IMR-90 (cell line): Measurements from ENCODE around the gene ETFRF1. TPM values are rescaled to one million over a fixed set of nuclear protein-coding genes. Genes with fewer than 3 reads are reported as not detected.

ENCODE experiments used
- ATAC-seq: fragments of 200-7000 bp; cut with Tn5 transposase; 2 replicates; pipeline ENCODE4 v1.9.1; 2020; ENCODE audit warnings: low read depth, mild to moderate bottlenecking, moderate library complexity
- BruUV-seq: library from RNA; stranded (reverse); fragments of 400-500 nt; replicated peaks from 2 replicates; lab custom pipeline; 2021; lab: Mats Ljungman, UMichigan
- CTCF ChIA-PET: fragments of 300-600 bp; formaldehyde crosslinking; extraction: SDS; loops from one replicate; lab custom pipeline; 2021; ENCODE audit warnings: antibody characterized with exemption; lab: Yijun Ruan, JAX
- POLR2A ChIA-PET: fragments of 300-600 bp; sonication (Branson Sonifier 250); formaldehyde crosslinking; loops from one replicate; lab custom pipeline; 2022; ENCODE audit warnings: antibody characterized with exemption; ENCODE audit not compliant: unreplicated experiment; lab: Charles Lee
- DNase-seq: peaks from one replicate; pipeline ENCODE4 v3.0.0; 2013
- H2AFZ ChIP-seq: replicated peaks from 2 replicates; pipeline ENCODE3; 2013; ENCODE audit warnings: low read length, mild to moderate bottlenecking; ENCODE audit not compliant: poor library complexity
- H2AK5ac ChIP-seq: 2 replicates; pipeline ENCODE4 v1.6.1; 2013; ENCODE audit warnings: low read depth, low read length, inconsistent platforms
- H2AK9ac ChIP-seq: replicated peaks from 2 replicates; pipeline ENCODE3; 2013; ENCODE audit warnings: mild to moderate bottlenecking, low read depth, low read length, moderate library complexity; ENCODE audit not compliant: poor library complexity
- H2BK120ac ChIP-seq: 2 replicates; pipeline ENCODE4 v1.6.1; 2013; ENCODE audit warnings: low read depth, low read length, inconsistent platforms
- H2BK15ac ChIP-seq: 3 replicates; pipeline ENCODE4 v1.6.1; 2013; ENCODE audit warnings: low read depth, low read length, inconsistent platforms
- H2BK20ac ChIP-seq: 2 replicates; pipeline ENCODE4 v1.6.1; 2013; ENCODE audit warnings: low read depth, mild to moderate bottlenecking, inconsistent platforms, low read length, moderate library complexity
- H2BK5ac ChIP-seq: 2 replicates; pipeline ENCODE4 v1.6.1; 2013; ENCODE audit warnings: mild to moderate bottlenecking, low read depth, low read length, inconsistent platforms; ENCODE audit not compliant: poor library complexity, severe bottlenecking
- H3K14ac ChIP-seq: replicated peaks from 2 replicates; pipeline ENCODE4 v1.6.1; 2013; ENCODE audit warnings: low read depth, low read length, inconsistent platforms
- H3K18ac ChIP-seq: 2 replicates; pipeline ENCODE4 v1.6.1; 2013; ENCODE audit warnings: low read depth, low read length, control low read depth
- H3K23ac ChIP-seq: 2 replicates; pipeline ENCODE4 v1.6.1; 2013; ENCODE audit warnings: low read depth, low read length, inconsistent platforms
- H3K27ac ChIP-seq: 2 replicates; pipeline ENCODE4 v1.5.1; 2013; ENCODE audit warnings: mild to moderate bottlenecking, control low read depth, low read length; ENCODE audit not compliant: insufficient read depth
- H3K27me3 ChIP-seq: 2 replicates; pipeline ENCODE4 v1.6.1; 2013; ENCODE audit warnings: low read length; ENCODE audit not compliant: control insufficient read depth, insufficient read depth
- H3K36me3 ChIP-seq: 2 replicates; pipeline ENCODE4 v1.6.1; 2013; ENCODE audit warnings: low read length, mixed read lengths; ENCODE audit not compliant: control insufficient read depth, insufficient read depth
- H3K4ac ChIP-seq: 2 replicates; pipeline ENCODE4 v1.6.1; 2013; ENCODE audit warnings: low read depth, low read length, inconsistent platforms
- H3K4me1 ChIP-seq: 2 replicates; pipeline ENCODE4 v1.6.1; 2013; ENCODE audit warnings: low read length, mixed read lengths; ENCODE audit not compliant: control insufficient read depth, insufficient read depth
- H3K4me2 ChIP-seq: 2 replicates; pipeline ENCODE4 v1.6.1; 2013; ENCODE audit warnings: low read depth, mild to moderate bottlenecking, control low read depth, low read length, moderate library complexity
- H3K4me3 ChIP-seq: 2 replicates; pipeline ENCODE4 v1.5.1; 2013; ENCODE audit warnings: low read depth, mild to moderate bottlenecking, control low read depth, low read length, moderate library complexity; ENCODE audit not compliant: insufficient read depth
- H3K56ac ChIP-seq: 2 replicates; pipeline ENCODE4 v1.6.1; 2013; ENCODE audit warnings: low read length, inconsistent platforms; ENCODE audit not compliant: insufficient read depth; ENCODE audit errors: extremely low read depth
- H3K79me1 ChIP-seq, 2 experiments: 2 replicates each; pipeline ENCODE4 v1.6.1; 2013; ENCODE audit warnings: low read length in 2 of 2, inconsistent platforms in 1 of 2, low read depth in 1 of 2
- H3K9ac ChIP-seq: 2 replicates; pipeline ENCODE4 v1.6.1; 2013; ENCODE audit warnings: low read depth, low read length, control low read depth
- H3K9me1 ChIP-seq: 2 replicates; pipeline ENCODE4 v1.6.1; 2013; ENCODE audit warnings: low read length, inconsistent platforms; ENCODE audit not compliant: insufficient read depth
- H3K9me3 ChIP-seq: 2 replicates; pipeline ENCODE4 v1.6.1; 2013; ENCODE audit warnings: low read length; ENCODE audit not compliant: control insufficient read depth, insufficient read depth
- H4K20me1 ChIP-seq: 2 replicates; pipeline ENCODE4 v1.6.1; 2013; ENCODE audit warnings: low read length, inconsistent platforms; ENCODE audit not compliant: insufficient read depth
- H4K5ac ChIP-seq: 2 replicates; pipeline ENCODE4 v1.6.1; 2013; ENCODE audit warnings: mild to moderate bottlenecking, low read depth, low read length, control low read depth
- H4K8ac ChIP-seq, 2 experiments: 2 replicates each; pipeline ENCODE4 v1.6.1; 2013; ENCODE audit warnings: low read depth in 2 of 2, low read length in 2 of 2, control low read depth in 1 of 2, inconsistent platforms in 1 of 2
- H4K91ac ChIP-seq: 2 replicates; pipeline ENCODE4 v1.6.1; 2013; ENCODE audit warnings: low read depth, low read length, inconsistent platforms; ENCODE audit not compliant: insufficient read depth
- BHLHE40 ChIP-seq: fragments of 150-350 bp; IDR thresholded peaks from 2 replicates; pipeline ENCODE4 v1.6.1; 2016; ENCODE audit warnings: mild to moderate bottlenecking, low read depth, low read length
- CEBPB ChIP-seq: IDR thresholded peaks from 2 replicates; pipeline ENCODE4 v1.6.1; 2012; ENCODE audit warnings: low read depth, low read length, improper control_type of control experiment
- FOS ChIP-seq: fragments of 150-350 bp; IDR thresholded peaks from 2 replicates; pipeline ENCODE4 v1.6.1; 2016; ENCODE audit warnings: low read depth, low read length
- MAFK ChIP-seq: IDR thresholded peaks from 2 replicates; pipeline ENCODE4 v1.6.1; 2012; ENCODE audit warnings: low read depth, low read length, improper control_type of control experiment
- MAZ ChIP-seq: IDR thresholded peaks from 2 replicates; pipeline ENCODE4 v1.6.1; 2012; ENCODE audit warnings: low read depth, mild to moderate bottlenecking, low read length, improper control_type of control experiment, moderate library complexity, borderline replicate concordance
- NFE2L2 ChIP-seq: fragments of 150-350 bp; IDR thresholded peaks from 2 replicates; pipeline ENCODE4 v1.6.1; 2016; ENCODE audit warnings: low read depth, mild to moderate bottlenecking, low read length
- POLR2A ChIP-seq: IDR thresholded peaks from 2 replicates; pipeline ENCODE4 v1.6.1; 2012; ENCODE audit warnings: mild to moderate bottlenecking, low read depth, low read length
- RAD21 ChIP-seq: IDR thresholded peaks from 2 replicates; pipeline ENCODE4 v1.6.1; 2012; ENCODE audit warnings: low read length, improper control_type of control experiment
- RCOR1 ChIP-seq: IDR thresholded peaks from 2 replicates; pipeline ENCODE4 v1.6.1; 2012; ENCODE audit warnings: mild to moderate bottlenecking, low read length, improper control_type of control experiment; ENCODE audit not compliant: insufficient replicate concordance
- SMC3 ChIP-seq: fragments of 150-350 bp; IDR thresholded peaks from 2 replicates; pipeline ENCODE4 v1.6.1; 2016; ENCODE audit warnings: low read depth, mild to moderate bottlenecking, antibody characterized with exemption, low read length, moderate library complexity
- WGBS, 2 experiments: methylation state at CpG; one replicate each; pipeline versions ENCODE4 v1.1.5 to v1.1.7; 2013; ENCODE audit warnings: missing lambda C conversion rate in 2 of 2; ENCODE audit not compliant: insufficient read length in 1 of 2; ENCODE audit errors: extremely low coverage in 2 of 2; 5-methylcytosine and 5-hydroxymethylcytosine counted together
- dilution Hi-C: fragments of 300-500 bp; cut with HindIII; formaldehyde crosslinking; loops from one replicate; pipeline ENCODE4 v1.14.3; 2018; ENCODE audit warnings: low sequenced_read_pairs; ENCODE audit not compliant: unreplicated experiment
- in situ Hi-C: fragments of 300-500 bp; cut with MboI; formaldehyde crosslinking; loops from 3 replicates; pipeline ENCODE4 v1.14.3; 2019; ENCODE audit warnings: low sequenced_read_pairs, inconsistent platforms, mixed read lengths
- intact Hi-C: fragments of 100-400 bp; cut with micrococcal nuclease; formaldehyde crosslinking; loops from 2 replicates; pipeline ENCODE4 v1.10.0; 2022
- polyA plus RNA-seq, 3 experiments: library from polyadenylated mRNA; depleted of rRNA; stranded (reverse); fragments of >200 nt; gene quantifications; 2 replicates each; pipeline ENCODE4 v1.2.3, GENCODE V29; 2012; ENCODE audit warnings: low replicate concordance in 1 of 3
- total RNA-seq: library from RNA; depleted of rRNA; stranded (reverse); fragments of >200 nt; gene quantifications from 2 replicates; pipeline ENCODE4 v1.2.3, GENCODE V29; 2012
- TF ChIP-seq, protein P1 (sequence below): conservative IDR thresholded peaks from 2 replicates; pipeline ENCODE4 v1.5.1; 2012; ENCODE audit warnings: mild to moderate bottlenecking, low read depth, low read length, improper control_type of control experiment

ETFRF1 gene
- total and polyA plus RNA-seq, 2 of the 4 experiments (the other 2 are of a cell fraction): 8.6 to 14.4 TPM

DNA sequence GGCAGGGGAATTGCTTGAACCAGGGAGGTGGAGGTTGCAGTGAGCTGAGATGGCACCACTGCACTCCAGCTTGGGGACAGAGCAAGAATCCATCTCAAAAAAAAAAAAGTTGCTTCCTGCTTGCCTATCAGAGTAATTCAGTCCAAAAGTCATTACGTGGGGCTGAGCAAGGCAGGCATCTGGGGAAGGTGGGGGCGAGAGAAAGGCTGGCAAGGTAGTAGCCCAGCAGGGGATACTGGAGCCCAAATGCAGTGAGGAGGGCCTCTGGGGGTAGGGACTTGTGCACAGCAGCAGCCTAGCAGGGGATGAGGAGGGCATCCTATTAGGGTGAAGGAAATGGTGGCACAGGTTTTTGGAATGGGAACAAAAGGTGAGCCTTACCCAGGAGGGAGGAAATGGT, 7.1 kb downstream of the ETFRF1 start:
- Histone ChIP-seq H4K5ac (no peak overlapping the region), H3K56ac (no peak overlapping the region), H3K4me1 (peaks cover 7% of the 10 kb centered on the region; the same call in 1 of the 2 replicates), H3K18ac (no peak overlapping the region), H3K4me3 (no peak overlapping the region), H2BK5ac (no peak overlapping the region), H3K23ac (no peak overlapping the region), H4K20me1 (no peaks in the 10 kb centered on the region), H3K79me1 (peaks cover 14 to 40% of the 10 kb centered on the region in 2 experiments), H3K14ac (no peak overlapping the region), H3K9me1 (peaks cover 12% of the 10 kb centered on the region), H2BK15ac (no peak overlapping the region), H4K91ac (no peak overlapping the region), H3K9ac (no peak overlapping the region), H3K36me3 (peaks cover 7% of the 10 kb centered on the region), H2BK20ac (no peak overlapping the region), H2AK5ac (no peak overlapping the region), H3K4me2 (no peak overlapping the region), H3K4ac (no peak overlapping the region), H2AFZ (no peak overlapping the region), H3K27me3 (no peaks in the 10 kb centered on the region), H2BK120ac (no peak overlapping the region), H4K8ac (no peak overlapping the region), H2AK9ac (no peak overlapping the region), H3K9me3 (no peaks in the 10 kb centered on the region), H3K27ac (no peak overlapping the region)
- ATAC-seq (no peak), DNase-seq (no peak)
- POLR2A ChIA-PET: no interaction called here
- no peak for TF ChIP-seq CEBPB
- no peak for TF ChIP-seq BHLHE40
- no peak for TF ChIP-seq POLR2A
- TF ChIP-seq RCOR1: no peak
- TF ChIP-seq, protein P1, sequence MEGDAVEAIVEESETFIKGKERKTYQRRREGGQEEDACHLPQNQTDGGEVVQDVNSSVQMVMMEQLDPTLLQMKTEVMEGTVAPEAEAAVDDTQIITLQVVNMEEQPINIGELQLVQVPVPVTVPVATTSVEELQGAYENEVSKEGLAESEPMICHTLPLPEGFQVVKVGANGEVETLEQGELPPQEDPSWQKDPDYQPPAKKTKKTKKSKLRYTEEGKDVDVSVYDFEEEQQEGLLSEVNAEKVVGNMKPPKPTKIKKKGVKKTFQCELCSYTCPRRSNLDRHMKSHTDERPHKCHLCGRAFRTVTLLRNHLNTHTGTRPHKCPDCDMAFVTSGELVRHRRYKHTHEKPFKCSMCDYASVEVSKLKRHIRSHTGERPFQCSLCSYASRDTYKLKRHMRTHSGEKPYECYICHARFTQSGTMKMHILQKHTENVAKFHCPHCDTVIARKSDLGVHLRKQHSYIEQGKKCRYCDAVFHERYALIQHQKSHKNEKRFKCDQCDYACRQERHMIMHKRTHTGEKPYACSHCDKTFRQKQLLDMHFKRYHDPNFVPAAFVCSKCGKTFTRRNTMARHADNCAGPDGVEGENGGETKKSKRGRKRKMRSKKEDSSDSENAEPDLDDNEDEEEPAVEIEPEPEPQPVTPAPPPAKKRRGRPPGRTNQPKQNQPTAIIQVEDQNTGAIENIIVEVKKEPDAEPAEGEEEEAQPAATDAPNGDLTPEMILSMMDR: no peak
- TF ChIP-seq RAD21: no peak
- TF ChIP-seq MAZ: no peak
- TF ChIP-seq MAFK: no peak
- TF ChIP-seq NFE2L2: no peak
- no peak for TF ChIP-seq SMC3
- no peak for TF ChIP-seq FOS
- dilution Hi-C loops: no loop called here
- CTCF ChIA-PET: no interaction called here
- WGBS, 2 experiments: 90% methylated on average over 2 of the region's 2 CpGs; no CpG with 5 or more reads in 1 of the 2 experiments
- BruUV-seq: no TSS peak
- in situ Hi-C loops: no loop called here
- intact Hi-C loops: no loop called here
